ENCODE results near the gene DDIT4L. TPM values are rescaled to one million over a fixed set of nuclear protein-coding genes. Genes with fewer than 3 reads are reported as not detected.

DDIT4L gene
- total RNA-seq, 1 donor from 2014 or later, result not detected

DNA sequence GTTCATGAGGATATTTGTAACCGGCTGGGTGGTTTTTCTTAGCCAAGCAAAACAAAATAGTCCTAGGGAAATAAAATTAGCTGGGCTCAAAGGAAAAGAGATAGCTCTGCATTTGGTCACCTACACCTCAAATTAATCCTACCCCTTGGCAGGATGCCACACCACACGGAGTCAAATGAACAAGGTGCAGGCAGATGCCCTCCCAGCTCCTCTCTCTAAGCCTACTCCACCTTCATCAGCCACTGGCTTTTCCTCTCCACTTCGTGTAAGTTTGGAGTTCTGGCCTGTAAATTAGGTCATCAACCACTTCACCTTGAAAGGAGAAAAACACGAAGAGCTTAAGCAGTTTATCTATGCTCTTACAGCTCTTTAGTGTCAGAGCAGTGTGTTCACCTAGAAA, 1.4 kb downstream of the DDIT4L start:
- H3K9me3 Mint-ChIP-seq, result no peaks in the 10 kb centered on the region
- TF ChIP-seq, protein P1, sequence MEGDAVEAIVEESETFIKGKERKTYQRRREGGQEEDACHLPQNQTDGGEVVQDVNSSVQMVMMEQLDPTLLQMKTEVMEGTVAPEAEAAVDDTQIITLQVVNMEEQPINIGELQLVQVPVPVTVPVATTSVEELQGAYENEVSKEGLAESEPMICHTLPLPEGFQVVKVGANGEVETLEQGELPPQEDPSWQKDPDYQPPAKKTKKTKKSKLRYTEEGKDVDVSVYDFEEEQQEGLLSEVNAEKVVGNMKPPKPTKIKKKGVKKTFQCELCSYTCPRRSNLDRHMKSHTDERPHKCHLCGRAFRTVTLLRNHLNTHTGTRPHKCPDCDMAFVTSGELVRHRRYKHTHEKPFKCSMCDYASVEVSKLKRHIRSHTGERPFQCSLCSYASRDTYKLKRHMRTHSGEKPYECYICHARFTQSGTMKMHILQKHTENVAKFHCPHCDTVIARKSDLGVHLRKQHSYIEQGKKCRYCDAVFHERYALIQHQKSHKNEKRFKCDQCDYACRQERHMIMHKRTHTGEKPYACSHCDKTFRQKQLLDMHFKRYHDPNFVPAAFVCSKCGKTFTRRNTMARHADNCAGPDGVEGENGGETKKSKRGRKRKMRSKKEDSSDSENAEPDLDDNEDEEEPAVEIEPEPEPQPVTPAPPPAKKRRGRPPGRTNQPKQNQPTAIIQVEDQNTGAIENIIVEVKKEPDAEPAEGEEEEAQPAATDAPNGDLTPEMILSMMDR (IDR thresholded peaks at IDR 0.05), result no peak
- no peak overlapping the region for H3K27ac Mint-ChIP-seq
- no peaks in the 10 kb centered on the region for H3K36me3 Mint-ChIP-seq (ENCODE audit: low read depth)
- intact Hi-C loops (cut with micrococcal nuclease), result no loop called here
- H3K27me3 Mint-ChIP-seq, result peaks cover 35% of the 10 kb centered on the region
- no peak for DNase-seq
- ATAC-seq (ENCODE audit: low read depth), result no peak
- peaks cover 15% of the 10 kb centered on the region for H3K4me1 Mint-ChIP-seq
- POLR2A ChIA-PET, result no interaction called here
- CTCF ChIA-PET, result no interaction called here
- H3K4me3 Mint-ChIP-seq, result no peak overlapping the region

DNA sequence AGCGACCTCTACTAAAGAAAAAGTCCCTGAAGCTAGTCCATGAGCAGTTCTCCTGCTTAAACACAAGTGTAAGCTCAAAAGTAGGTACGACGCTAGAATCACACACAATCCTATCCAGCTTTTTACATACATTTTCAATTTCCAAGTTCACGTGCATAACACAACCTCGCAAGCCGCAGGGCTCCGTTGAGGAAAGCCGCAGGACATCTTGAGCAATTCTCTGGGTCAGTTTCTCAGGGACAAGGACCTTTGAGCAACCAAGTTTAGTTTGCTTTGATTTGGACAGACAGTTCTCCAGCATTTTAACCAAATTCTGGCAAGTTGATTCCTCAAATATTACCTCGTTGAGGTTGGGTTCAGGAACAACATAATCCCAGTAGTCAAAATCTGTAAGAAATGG, 2.5 kb downstream of the DDIT4L start:
- Mint-ChIP-seq H3K27ac (no peak overlapping the region), H3K4me1 (peaks cover 15% of the 10 kb centered on the region), H3K36me3 (ENCODE audit: low read depth) (no peaks in the 10 kb centered on the region), H3K9me3 (no peaks in the 10 kb centered on the region), H3K27me3 (peaks cover 35% of the 10 kb centered on the region), H3K4me3 (no peak overlapping the region)
- TF ChIP-seq, protein P1 (IDR thresholded peaks at IDR 0.05), result no peak
- ATAC-seq (ENCODE audit: low read depth) (no peak), DNase-seq (no peak)
- ChIA-PET CTCF (no interaction called here), POLR2A (no interaction called here)
- intact Hi-C loops (cut with micrococcal nuclease), result no loop called here

GRCh38 chr4:100184787-100185186, 5.5 kb downstream of the DDIT4L start:
- no peak for ATAC-seq (ENCODE audit: low read depth)
- Mint-ChIP-seq H3K4me3 (no peak overlapping the region), H3K4me1 (peaks cover 5% of the 10 kb centered on the region), H3K27ac (no peak overlapping the region), H3K36me3 (ENCODE audit: low read depth) (no peaks in the 10 kb centered on the region), H3K9me3 (no peaks in the 10 kb centered on the region), H3K27me3 (peaks cover 21% of the 10 kb centered on the region)
- TF ChIP-seq, protein P1 (IDR thresholded peaks at IDR 0.05), result no peak
- no peak for DNase-seq
- POLR2A ChIA-PET, result no interaction called here
- CTCF ChIA-PET, result no interaction called here
- intact Hi-C loops (cut with micrococcal nuclease), result no loop called here

GRCh38 chr4:100177855-100178254, 12.4 kb downstream of the DDIT4L start:
- no peak for ATAC-seq (ENCODE audit: low read depth)
- intact Hi-C loops (cut with micrococcal nuclease), result no loop called here
- POLR2A ChIA-PET, result no interaction called here
- Mint-ChIP-seq H3K9me3 (no peaks in the 10 kb centered on the region), H3K4me3 (no peak overlapping the region), H3K36me3 (ENCODE audit: low read depth) (no peaks in the 10 kb centered on the region), H3K27me3 (no peaks in the 10 kb centered on the region), H3K4me1 (no peaks in the 10 kb centered on the region), H3K27ac (no peak overlapping the region)
- TF ChIP-seq, protein P1 (IDR thresholded peaks at IDR 0.05), result no peak
- DNase-seq, result no peak
- CTCF ChIA-PET, result no interaction called here

- intact Hi-C loops (cut with micrococcal nuclease), result no loop called here
- TF ChIP-seq, protein P1 (IDR thresholded peaks at IDR 0.05), result no peak
- CTCF ChIA-PET, result no interaction called here
- Mint-ChIP-seq H3K4me3 (no peak overlapping the region), H3K9me3 (no peaks in the 10 kb centered on the region), H3K36me3 (ENCODE audit: low read depth) (no peaks in the 10 kb centered on the region), H3K27me3 (no peaks in the 10 kb centered on the region), H3K27ac (no peak overlapping the region), H3K4me1 (no peaks in the 10 kb centered on the region)
- no peak for ATAC-seq (ENCODE audit: low read depth)
- DNase-seq, result no peak
- POLR2A ChIA-PET, result no interaction called here
Measured at GRCh38 chr4:100177126-100177525, 13.1 kb downstream of the DDIT4L start.

All from activated B cell treated with CpG ODN at 0.5 μM for 24 hours (primary cell).